ENCODE measurements around the gene TRMT61A.

- TF ChIP-seq POLR2A (IDR thresholded peaks at IDR 0.05; ENCODE audit: low read depth, low read length), result no peak
- TF ChIP-seq EZH2 (IDR thresholded peaks at IDR 0.05; ENCODE audit: borderline replicate concordance, low read depth, low read length, severe bottlenecking), result no peak
- TF ChIP-seq, protein P1, sequence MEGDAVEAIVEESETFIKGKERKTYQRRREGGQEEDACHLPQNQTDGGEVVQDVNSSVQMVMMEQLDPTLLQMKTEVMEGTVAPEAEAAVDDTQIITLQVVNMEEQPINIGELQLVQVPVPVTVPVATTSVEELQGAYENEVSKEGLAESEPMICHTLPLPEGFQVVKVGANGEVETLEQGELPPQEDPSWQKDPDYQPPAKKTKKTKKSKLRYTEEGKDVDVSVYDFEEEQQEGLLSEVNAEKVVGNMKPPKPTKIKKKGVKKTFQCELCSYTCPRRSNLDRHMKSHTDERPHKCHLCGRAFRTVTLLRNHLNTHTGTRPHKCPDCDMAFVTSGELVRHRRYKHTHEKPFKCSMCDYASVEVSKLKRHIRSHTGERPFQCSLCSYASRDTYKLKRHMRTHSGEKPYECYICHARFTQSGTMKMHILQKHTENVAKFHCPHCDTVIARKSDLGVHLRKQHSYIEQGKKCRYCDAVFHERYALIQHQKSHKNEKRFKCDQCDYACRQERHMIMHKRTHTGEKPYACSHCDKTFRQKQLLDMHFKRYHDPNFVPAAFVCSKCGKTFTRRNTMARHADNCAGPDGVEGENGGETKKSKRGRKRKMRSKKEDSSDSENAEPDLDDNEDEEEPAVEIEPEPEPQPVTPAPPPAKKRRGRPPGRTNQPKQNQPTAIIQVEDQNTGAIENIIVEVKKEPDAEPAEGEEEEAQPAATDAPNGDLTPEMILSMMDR (IDR thresholded peaks at IDR 0.05; ENCODE audit: extremely low read depth in 1 of 2, insufficient read depth in 1 of 2, low read depth in 1 of 2, low read length in 2 of 2), result no peak
- TF ChIP-seq POLR2AphosphoS5 (IDR thresholded peaks at IDR 0.05; ENCODE audit: insufficient read depth, low read depth, low read length), result no peak
- TF ChIP-seq MAX (IDR thresholded peaks at IDR 0.05; ENCODE audit: insufficient read depth, insufficient read length), result no peak
- TF ChIP-seq FOS (IDR thresholded peaks at IDR 0.05; ENCODE audit: borderline replicate concordance, insufficient read depth, low read length), result no peak
- TF ChIP-seq GATA2 (IDR thresholded peaks at IDR 0.05; ENCODE audit: insufficient read depth, insufficient read length, low read depth, low read length), result no peak
These were observed 18.9 kb upstream of the TRMT61A start for GRCh38 chr14:103509864-103510723.
